Activated T-cell treated with anti-CD3 and anti-CD28 coated beads, Interleukin-2, amount 50 U/mL, for 72 hours (primary cell): ENCODE measurements around the gene SNX30. TPM values are rescaled to one million over a fixed set of nuclear protein-coding genes. Genes with fewer than 3 reads are reported as not detected.

ENCODE experiments used
- ATAC-seq, 2 donors: fragments of 150-1000 bp; cut with Tn5 transposase; replicated peaks in 1 of 2; 2 replicates each; pipeline ENCODE4 v1.10.0; 2021; ENCODE audit warnings: moderate library complexity in 2 of 2, mild to moderate bottlenecking in 1 of 2
- DNase-seq, 2 donors: peaks; one replicate each; pipeline ENCODE4 v3.0.0; 2021 to 2022; ENCODE audit warnings: mixed read lengths in 1 of 2
- H3K27ac Mint-ChIP-seq: one replicate; pipeline ENCODE4 v1.8.0; 2022; ENCODE audit warnings: mild to moderate bottlenecking, moderate library complexity, mixed read lengths
- H3K27me3 Mint-ChIP-seq: one replicate; pipeline ENCODE4 v1.8.0; 2022; ENCODE audit warnings: low read depth, mixed read lengths
- H3K36me3 Mint-ChIP-seq, 2 donors: one replicate each; pipeline ENCODE4 v1.8.0; 2022; ENCODE audit warnings: mixed read lengths in 2 of 2, mild to moderate bottlenecking in 1 of 2; ENCODE audit not compliant: insufficient read depth in 2 of 2
- H3K4me1 Mint-ChIP-seq: one replicate; pipeline ENCODE4 v1.8.0; 2022; ENCODE audit warnings: low read depth, mixed read lengths
- H3K4me3 Mint-ChIP-seq, 2 donors: one replicate each; pipeline ENCODE4 v1.8.0; 2022; ENCODE audit warnings: mild to moderate bottlenecking in 2 of 2, mixed read lengths in 2 of 2, moderate library complexity in 2 of 2
- H3K9me3 Mint-ChIP-seq, 2 donors: one replicate each; pipeline ENCODE4 v1.8.0; 2022; ENCODE audit warnings: mixed read lengths in 2 of 2
- total RNA-seq, 2 donors: library from RNA; stranded (reverse); gene quantifications; one replicate each; pipeline ENCODE4 v1.2.3, GENCODE V29; 2022

The SNX30 gene
- total RNA-seq, 2 donors from 2014 or later: 5.1 to 5.4 TPM

DNA sequence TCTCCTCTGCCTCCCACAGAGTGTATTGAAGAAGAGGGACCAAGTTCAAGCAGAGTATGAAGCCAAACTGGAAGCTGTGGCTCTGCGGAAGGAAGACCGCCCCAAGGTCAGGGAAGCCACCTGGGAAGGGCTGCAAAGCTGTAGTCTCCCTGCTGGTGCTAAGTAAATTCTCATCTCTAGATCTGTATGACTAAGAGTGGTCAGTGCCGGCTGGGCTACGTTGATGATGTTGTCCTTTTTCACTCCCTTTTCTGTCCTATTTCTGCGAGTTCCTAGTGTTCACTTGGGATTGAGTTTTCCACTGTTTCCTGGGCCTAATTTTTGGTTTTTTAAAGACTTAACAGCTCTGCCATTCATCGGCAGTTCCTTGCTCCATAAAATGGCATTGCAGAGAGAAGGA, 100.3 kb downstream of the SNX30 start:
- Mint-ChIP-seq H3K27ac (no peak overlapping the region), H3K4me3 (no peak overlapping the region), H3K36me3 (no peaks in the 10 kb centered on the region), H3K27me3 (no peaks in the 10 kb centered on the region), H3K4me1 (no peaks in the 10 kb centered on the region), H3K9me3 (no peaks in the 10 kb centered on the region)
- ATAC-seq (no peak), DNase-seq (no peak)

DNA sequence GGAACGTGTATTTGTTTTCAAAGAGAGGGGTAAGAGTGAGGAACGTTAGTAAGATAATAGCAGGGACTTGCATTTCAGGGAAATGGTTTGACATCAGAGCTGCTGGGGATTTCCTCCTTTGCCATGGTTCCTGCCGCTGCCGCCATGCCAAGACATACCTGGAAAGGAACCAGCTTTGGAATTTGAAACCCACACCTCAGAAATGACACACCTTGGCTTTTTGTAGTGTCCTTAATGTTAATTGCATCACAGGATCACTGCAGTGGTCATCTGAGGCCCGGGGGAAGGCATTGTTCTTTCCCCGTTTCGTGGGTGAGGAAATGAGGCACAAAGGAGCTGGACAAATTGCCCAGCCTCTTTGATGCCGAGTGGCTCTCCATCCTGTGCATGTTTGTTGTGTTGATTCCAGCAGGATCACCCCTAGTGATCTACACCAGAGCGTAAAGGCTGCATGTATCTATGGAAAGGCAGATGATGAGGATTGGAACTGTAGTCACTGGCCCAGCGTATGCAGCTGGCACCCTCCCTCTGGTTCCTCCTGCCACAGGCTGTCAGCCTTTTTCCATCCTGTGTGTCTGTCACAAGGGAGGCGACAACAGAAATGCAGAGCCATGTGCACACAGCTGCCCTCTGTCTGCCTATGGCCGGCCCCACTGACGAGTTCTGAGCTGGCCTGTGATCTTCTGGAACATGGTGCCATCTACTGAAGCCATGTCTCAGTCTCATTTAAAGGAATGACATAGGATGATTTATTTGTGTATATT, 102.4 kb downstream of the SNX30 start:
- no peak for DNase-seq
- Mint-ChIP-seq H3K4me1 (no peaks in the 10 kb centered on the region), H3K36me3 (no peaks in the 10 kb centered on the region), H3K27me3 (no peaks in the 10 kb centered on the region), H3K27ac (no peak overlapping the region), H3K9me3 (no peaks in the 10 kb centered on the region), H3K4me3 (no peak overlapping the region)
- ATAC-seq: no peak

DNA sequence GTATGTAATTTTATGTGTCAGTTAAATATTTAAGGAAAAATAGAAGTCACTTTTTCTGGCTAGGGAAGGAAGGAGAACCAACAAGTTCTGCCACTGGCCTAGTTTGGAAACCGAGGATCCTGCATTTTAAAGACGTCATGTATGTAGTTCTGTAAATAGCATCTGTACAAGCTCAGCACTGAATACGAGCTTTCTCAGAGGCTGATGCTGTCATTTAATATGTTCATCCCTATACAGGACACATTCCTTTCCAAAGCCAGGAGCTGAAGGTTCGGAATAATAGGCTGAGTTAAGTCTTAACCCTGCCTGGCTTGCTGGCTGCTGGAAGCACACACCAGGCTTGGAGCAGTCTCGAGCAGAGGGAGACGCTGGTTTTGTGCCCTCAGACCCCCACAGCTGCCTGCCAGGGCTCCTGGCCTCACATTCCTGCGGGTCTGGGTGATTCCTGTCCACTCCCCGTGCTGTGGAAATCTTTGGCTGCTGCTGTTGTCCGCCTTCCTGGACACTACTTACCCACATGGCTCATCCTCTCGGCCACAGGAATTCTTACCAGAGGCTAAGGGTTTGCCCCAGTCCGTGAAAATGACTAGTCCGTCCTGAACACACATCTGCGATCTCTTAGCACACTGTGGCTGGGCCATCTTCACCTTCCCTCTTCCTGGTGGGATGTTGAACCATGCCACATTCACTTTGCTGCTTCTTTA, 103.5 kb downstream of the SNX30 start:
- ATAC-seq: no peak
- Mint-ChIP-seq H3K4me1 (peaks cover 5% of the 10 kb centered on the region), H3K27ac (no peak overlapping the region), H3K4me3 (no peak overlapping the region), H3K36me3 (no peaks in the 10 kb centered on the region), H3K27me3 (no peaks in the 10 kb centered on the region), H3K9me3 (no peaks in the 10 kb centered on the region)
- DNase-seq: no peak

DNA sequence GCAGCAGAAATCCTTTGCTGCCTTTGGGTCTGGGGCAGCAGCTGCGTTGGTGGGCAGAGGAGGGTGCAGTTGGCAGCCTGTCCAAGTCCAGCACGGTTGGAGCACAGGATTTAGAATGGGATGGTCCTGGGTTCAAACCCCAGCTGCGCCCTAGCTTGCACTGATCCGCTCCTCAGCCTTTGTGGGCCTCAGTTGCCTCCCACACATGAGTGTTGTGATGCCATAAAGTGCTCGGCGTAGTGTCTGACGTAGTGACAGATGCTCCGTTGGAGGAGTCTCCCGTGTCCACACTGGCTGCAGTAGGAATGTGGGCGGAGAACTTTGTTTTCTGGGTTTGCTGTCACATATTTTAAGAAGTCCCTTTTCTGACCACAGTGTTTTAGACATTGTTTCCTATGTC, 104.1 kb downstream of the SNX30 start:
- ATAC-seq (no peak), DNase-seq (no peak)
- Mint-ChIP-seq H3K27ac (no peak overlapping the region), H3K4me1 (peaks cover 5% of the 10 kb centered on the region), H3K36me3 (no peaks in the 10 kb centered on the region), H3K27me3 (no peaks in the 10 kb centered on the region), H3K9me3 (no peaks in the 10 kb centered on the region), H3K4me3 (no peak overlapping the region)

- Mint-ChIP-seq H3K36me3 (no peaks in the 10 kb centered on the region), H3K4me3 (no peak overlapping the region), H3K27ac (no peak overlapping the region), H3K9me3 (no peaks in the 10 kb centered on the region), H3K27me3 (no peaks in the 10 kb centered on the region), H3K4me1 (peaks cover 5% of the 10 kb centered on the region)
- DNase-seq (no peak), ATAC-seq (no peak)
Measured at GRCh38 chr9:112856200-112856599, 105.6 kb downstream of the SNX30 start.

DNA sequence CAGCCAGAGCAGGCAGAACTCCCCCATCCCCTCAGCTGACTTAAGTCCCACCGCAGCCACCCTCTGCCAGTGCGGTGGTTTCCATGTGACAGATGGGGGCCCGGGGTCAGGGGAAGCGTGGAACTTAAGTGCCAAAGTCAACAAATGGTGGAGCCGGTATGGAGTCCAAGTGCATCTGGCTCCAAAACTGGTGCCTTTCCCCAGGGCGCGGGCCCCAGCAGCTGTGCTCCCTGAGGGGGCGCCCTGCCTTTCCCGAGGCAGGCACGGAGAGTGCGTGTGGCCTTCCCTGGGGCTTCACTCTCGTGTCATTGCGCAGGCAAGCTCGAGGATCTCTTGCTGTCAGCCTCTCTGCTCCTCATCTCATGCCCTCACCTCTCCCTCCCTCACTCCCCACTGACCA, 106.3 kb downstream of the SNX30 start:
- Mint-ChIP-seq H3K4me1 (peaks cover 5% of the 10 kb centered on the region), H3K27ac (no peak overlapping the region), H3K36me3 (no peaks in the 10 kb centered on the region), H3K9me3 (no peaks in the 10 kb centered on the region), H3K27me3 (no peaks in the 10 kb centered on the region), H3K4me3 (no peak overlapping the region)
- DNase-seq: no peak
- no peak for ATAC-seq

DNA sequence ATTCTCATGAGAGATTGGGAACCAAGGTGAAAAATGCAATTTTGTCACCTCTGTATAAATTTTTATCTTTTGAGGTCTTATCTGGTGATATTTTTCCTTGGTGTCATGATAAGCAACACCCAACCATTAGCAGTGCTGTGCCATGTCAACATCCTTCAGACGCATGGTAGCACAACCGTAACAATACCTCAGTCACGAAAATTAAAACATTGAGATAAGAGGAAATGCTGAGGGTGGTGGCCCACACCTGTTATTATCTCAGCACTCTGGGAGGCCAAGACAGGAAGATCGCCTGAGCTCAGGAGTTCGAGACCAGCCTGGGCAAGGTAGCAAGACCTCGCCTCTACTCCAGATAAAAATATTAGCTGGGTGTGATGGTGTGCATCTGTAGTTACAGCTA, 107.4 kb downstream of the SNX30 start:
- ATAC-seq: no peak
- Mint-ChIP-seq H3K4me3 (no peak overlapping the region), H3K27me3 (no peaks in the 10 kb centered on the region), H3K9me3 (no peaks in the 10 kb centered on the region), H3K36me3 (no peaks in the 10 kb centered on the region), H3K27ac (no peak overlapping the region), H3K4me1 (peaks cover 9% of the 10 kb centered on the region)
- DNase-seq: no peak

DNA sequence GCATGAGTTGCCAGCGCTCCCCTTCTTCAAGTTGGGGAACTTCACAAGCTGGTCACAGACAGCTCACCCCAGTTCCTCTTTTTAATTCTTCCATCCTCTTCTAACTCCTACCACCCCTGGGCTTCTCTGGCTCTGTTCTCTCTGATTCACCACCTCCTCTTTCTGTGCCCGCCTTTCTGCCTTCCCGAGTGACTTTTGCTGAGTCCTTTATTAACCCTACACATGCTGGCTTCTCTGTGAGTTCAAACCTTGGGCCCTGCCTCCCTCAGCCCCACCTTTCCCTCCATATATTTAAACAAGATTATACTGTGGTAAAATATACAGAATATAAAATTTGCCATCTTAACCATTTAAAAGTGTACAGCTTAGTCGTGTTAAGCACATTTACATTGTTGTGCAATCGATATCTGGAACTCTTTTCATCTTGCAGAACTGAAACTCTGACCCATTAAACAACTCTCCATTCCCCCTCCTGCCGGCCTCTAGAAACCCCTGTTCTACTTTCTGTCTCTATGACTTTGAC, 108.1 kb downstream of the SNX30 start:
- DNase-seq: no peak
- Mint-ChIP-seq H3K4me3 (no peak overlapping the region), H3K4me1 (peaks cover 16% of the 10 kb centered on the region), H3K27me3 (no peaks in the 10 kb centered on the region), H3K9me3 (no peaks in the 10 kb centered on the region), H3K27ac (no peak overlapping the region), H3K36me3 (no peaks in the 10 kb centered on the region)
- no peak for ATAC-seq

DNA sequence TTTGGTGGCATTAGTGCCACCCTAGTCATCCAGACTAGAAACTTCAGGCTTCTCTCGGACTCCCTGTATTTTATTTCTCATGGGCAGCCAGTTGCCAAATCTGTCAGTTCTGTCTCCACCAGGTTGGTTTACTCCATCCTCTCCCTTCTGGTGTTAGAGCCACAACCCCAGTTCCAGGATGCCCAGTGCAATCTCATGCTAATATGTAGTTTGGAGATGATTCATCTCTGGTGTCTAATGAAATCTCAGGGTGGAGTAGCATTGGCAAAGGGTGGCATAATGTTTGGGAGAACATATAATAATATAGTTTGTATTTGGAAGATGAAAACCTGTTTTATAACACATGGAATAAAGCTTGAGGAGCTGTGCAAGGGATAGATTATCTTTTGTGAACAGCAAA, 109.9 kb downstream of the SNX30 start:
- Mint-ChIP-seq H3K9me3 (no peaks in the 10 kb centered on the region), H3K27me3 (no peaks in the 10 kb centered on the region), H3K36me3 (no peaks in the 10 kb centered on the region), H3K27ac (no peak overlapping the region), H3K4me1 (peaks cover 22% of the 10 kb centered on the region), H3K4me3 (no peak overlapping the region)
- ATAC-seq: no peak
- no peak for DNase-seq

- Mint-ChIP-seq H3K36me3 (no peaks in the 10 kb centered on the region), H3K4me3 (no peak overlapping the region), H3K27ac (no peak overlapping the region), H3K9me3 (no peaks in the 10 kb centered on the region), H3K4me1 (peaks cover 22% of the 10 kb centered on the region), H3K27me3 (no peaks in the 10 kb centered on the region)
- DNase-seq (no peak), ATAC-seq (no peak)
Measured at GRCh38 chr9:112861155-112861554, 110.6 kb downstream of the SNX30 start.

DNA sequence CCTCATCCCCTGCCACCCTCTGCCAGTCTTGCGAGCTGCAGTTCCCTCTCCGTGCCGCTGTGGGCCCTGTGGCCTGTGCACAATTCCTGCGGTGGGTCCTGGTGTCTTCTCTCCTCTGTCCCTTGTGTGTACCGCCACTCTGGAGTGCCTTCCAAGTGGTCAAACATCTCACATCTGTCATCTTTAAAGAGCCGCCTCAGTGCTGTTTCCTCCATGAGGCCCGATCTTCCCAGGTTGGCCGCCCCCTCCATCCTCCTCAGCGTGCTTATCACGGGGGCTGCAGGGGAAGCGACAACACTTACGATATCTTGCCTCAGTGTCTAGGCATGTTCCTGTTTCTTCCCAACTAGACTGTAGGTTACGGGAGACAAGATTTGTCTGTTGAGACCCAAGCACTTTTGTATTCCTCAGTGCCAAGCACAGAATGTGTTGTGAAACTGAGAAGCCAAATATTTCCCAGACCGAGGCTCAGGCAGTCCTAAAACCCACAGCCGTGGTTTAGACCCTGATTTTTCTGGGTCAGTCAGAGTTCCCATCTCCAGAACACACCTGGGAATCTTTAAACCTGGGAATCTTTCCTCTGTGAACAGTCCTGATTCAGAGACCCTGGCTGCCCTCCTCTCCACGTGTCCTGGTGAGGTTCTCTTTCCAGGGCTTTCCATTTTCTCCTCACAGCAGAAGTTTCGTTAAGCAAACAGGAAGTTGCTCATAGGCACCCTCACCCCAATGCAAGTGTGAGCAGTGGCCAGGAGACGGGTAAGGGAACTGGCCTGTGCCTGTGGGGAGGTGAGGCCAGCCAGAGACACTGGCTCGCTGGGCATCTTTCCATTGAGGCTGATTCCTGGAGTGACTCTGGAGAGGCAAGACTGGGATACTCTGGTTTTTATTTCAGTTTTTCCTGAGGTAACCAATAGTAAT, 111.3 kb downstream of the SNX30 start:
- DNase-seq: no peak
- Mint-ChIP-seq H3K27me3 (no peaks in the 10 kb centered on the region), H3K36me3 (no peaks in the 10 kb centered on the region), H3K4me1 (peaks cover 22% of the 10 kb centered on the region), H3K9me3 (no peaks in the 10 kb centered on the region), H3K4me3 (no peak overlapping the region), H3K27ac (no peak overlapping the region)
- ATAC-seq: no peak

DNA sequence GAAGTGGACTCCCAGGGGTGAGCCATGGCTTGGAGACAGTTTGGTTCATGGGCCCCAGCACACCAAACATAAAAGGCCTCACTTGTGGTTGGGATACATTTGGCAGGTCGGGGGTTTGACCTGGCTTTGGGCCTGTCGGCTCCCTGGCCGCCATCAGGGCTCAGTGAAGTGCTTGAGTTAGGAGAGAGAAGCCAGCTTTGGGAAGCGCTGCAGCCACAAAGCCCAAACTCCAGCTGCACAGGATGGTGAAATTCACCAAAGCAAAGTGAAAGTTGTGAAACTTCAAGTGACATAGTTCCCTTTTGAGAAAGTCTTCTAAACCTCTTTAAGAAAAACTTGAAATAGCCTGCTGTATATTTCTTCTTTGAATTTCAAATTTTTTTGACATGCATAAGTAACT, 112.7 kb downstream of the SNX30 start:
- H3K9me3 Mint-ChIP-seq: no peaks in the 10 kb centered on the region
- no peak overlapping the region for H3K27ac Mint-ChIP-seq
- DNase-seq (no peak), ATAC-seq (no peak)
- peaks cover 34% of the 10 kb centered on the region for H3K4me1 Mint-ChIP-seq
- no peaks in the 10 kb centered on the region for H3K27me3 Mint-ChIP-seq
- no peaks in the 10 kb centered on the region for H3K36me3 Mint-ChIP-seq
- H3K4me3 Mint-ChIP-seq: peak overlapping the region in 1 of 2 donors; percentile 8

- no peaks in the 10 kb centered on the region for H3K36me3 Mint-ChIP-seq
- ATAC-seq (peak; percentile 75 to 76), DNase-seq (no peak)
- peak overlapping the region; percentile 8 to 9 for H3K4me3 Mint-ChIP-seq
- H3K27ac Mint-ChIP-seq: no peak overlapping the region
- no peaks in the 10 kb centered on the region for H3K27me3 Mint-ChIP-seq
- no peaks in the 10 kb centered on the region for H3K9me3 Mint-ChIP-seq
- peaks cover 33% of the 10 kb centered on the region for H3K4me1 Mint-ChIP-seq
Measured at GRCh38 chr9:112863746-112864145, 113.2 kb downstream of the SNX30 start.
